ENCODE results near the gene H19. TPM values are rescaled to one million over a fixed set of nuclear protein-coding genes. Genes with fewer than 3 reads are reported as not detected.

The H19 gene
- total and polyA plus RNA-seq, 7 donors: 1,446 to 10,740 (median 4,559) TPM

DNA sequence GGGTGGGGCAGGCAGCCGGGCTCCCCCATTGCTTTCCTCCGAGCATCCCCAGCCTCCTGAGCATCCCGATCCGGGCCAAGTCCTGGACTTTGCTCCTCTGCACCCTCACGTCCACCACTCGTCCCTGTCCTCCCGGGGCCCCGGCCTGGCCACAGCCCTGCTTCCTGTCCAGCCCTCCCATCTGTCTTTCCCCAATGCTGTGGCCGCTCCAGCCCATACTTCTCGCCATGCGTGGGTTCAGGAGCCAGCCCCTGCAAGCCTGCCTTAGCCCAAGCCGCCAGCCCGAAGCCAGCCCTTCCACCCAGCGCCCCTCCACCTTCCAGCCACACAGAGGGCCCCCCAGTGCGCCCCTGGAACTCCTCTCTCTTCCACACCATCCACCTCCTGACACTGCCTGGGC, 26.7 kb downstream of the H19 start:
- intact Hi-C loops (cut with DNase I): no loop called here
- H3K4me3 ChIP-seq: no peak overlapping the region
- no peak overlapping the region for H3K27ac ChIP-seq
- ATAC-seq: no peak
- WGBS, 3 donors: 28 to 58% (median 38%) methylated on average over 4 to 10 of the region's 15 CpGs
- no peaks in the 10 kb centered on the region for H3K4me1 ChIP-seq
- H3K9me3 ChIP-seq: no peaks in the 10 kb centered on the region
- no peak for TF ChIP-seq CTCF (IDR thresholded peaks at IDR 0.05)
- H3K36me3 ChIP-seq (ENCODE audit: insufficient read depth in 1 of 2, low read depth in 1 of 2): no peaks in the 10 kb centered on the region
- no peaks in the 10 kb centered on the region for H3K27me3 ChIP-seq (ENCODE audit: insufficient read depth in 3 of 3, low read length in 2 of 3)
- DNase-seq: peak in 1 of 2 donors; percentile 48

- H3K27me3 ChIP-seq (ENCODE audit: insufficient read depth in 3 of 3, low read length in 2 of 3): no peaks in the 10 kb centered on the region
- H3K9me3 ChIP-seq: no peaks in the 10 kb centered on the region
- no peak overlapping the region for H3K27ac ChIP-seq
- no peak for DNase-seq
- TF ChIP-seq CTCF (IDR thresholded peaks at IDR 0.05): no peak
- no CpG with 5 or more reads among the region's 23 CpGs for WGBS, 3 donors
- H3K4me3 ChIP-seq: no peak overlapping the region
- H3K4me1 ChIP-seq: no peaks in the 10 kb centered on the region
- H3K36me3 ChIP-seq (ENCODE audit: insufficient read depth in 1 of 2, low read depth in 1 of 2): no peaks in the 10 kb centered on the region
- ATAC-seq: no peak
- intact Hi-C loops (cut with DNase I): no loop called here
Measured at GRCh38 chr11:1969776-1970175, 27.9 kb downstream of the H19 start.

DNA sequence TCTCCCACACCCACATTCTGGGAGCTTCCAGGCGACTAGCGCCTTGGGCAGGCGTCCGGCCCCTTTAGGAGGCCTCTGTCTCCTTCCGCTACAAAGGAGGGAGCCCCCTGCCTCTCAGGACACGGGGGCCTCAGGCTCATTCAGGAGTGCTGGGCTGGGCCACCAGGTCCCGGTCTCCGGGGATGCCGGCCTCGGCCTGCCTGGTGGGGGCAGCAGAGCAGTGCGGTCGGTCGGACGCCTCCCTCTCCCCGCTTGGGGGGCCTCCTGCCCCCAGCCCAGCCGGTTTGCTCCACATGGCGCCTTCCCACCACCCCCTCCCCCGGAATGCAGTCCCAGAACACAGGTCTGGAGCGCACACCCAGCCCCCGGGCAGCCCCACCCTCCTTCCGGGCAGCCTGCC, 28.6 kb downstream of the H19 start:
- H3K4me3 ChIP-seq: no peak overlapping the region
- no peaks in the 10 kb centered on the region for H3K9me3 ChIP-seq
- WGBS, 3 donors: no CpG with 5 or more reads among the region's 21 CpGs
- no peak overlapping the region for H3K27ac ChIP-seq
- no peaks in the 10 kb centered on the region for H3K36me3 ChIP-seq (ENCODE audit: insufficient read depth in 1 of 2, low read depth in 1 of 2)
- ATAC-seq (peak; percentile 47 to 52 (median 49)), DNase-seq (no peak)
- intact Hi-C loops (cut with DNase I): no loop called here
- H3K4me1 ChIP-seq: no peaks in the 10 kb centered on the region
- H3K27me3 ChIP-seq (ENCODE audit: insufficient read depth in 3 of 3, low read length in 2 of 3): no peaks in the 10 kb centered on the region
- no peak for TF ChIP-seq CTCF (IDR thresholded peaks at IDR 0.05)

DNA sequence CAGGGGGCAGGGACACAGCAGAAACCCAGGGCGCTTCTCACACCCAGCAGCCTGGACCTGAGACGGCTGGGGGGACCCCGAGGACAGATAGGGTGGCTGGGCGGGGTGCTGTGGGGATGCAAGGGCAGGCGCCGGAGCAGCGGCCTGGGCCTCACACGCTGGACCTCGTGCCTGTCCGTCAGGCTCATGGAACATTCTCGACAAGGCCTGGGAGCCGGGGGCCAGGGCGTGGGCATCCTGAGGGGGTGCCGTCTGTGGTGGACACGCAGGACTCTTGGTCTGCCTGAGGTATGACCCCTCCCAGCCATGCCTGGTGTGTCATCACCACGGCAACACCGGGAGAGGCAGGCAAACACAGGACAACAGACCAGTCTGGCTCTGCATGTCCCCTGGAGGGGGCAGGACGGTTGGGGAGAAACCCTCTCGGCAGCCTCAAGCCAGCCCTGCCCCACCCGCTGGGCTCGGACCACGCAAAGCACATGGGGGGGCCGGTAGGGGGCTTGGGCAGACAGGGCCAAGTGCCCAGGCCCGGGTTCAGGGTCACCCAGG, 29.1 kb downstream of the H19 start:
- Histone ChIP-seq H3K4me3 (no peak overlapping the region), H3K9me3 (no peaks in the 10 kb centered on the region), H3K27ac (peak overlapping the region; percentile 61), H3K27me3 (ENCODE audit: insufficient read depth in 3 of 3, low read length in 2 of 3) (no peaks in the 10 kb centered on the region), H3K36me3 (ENCODE audit: insufficient read depth in 1 of 2, low read depth in 1 of 2) (no peaks in the 10 kb centered on the region), H3K4me1 (no peaks in the 10 kb centered on the region)
- DNase-seq (peak; percentile 17 to 64), ATAC-seq (peak; percentile 31 to 46 (median 34))
- TF ChIP-seq CTCF (IDR thresholded peaks at IDR 0.05): no peak
- 47% methylated on average over 3 of the region's 24 CpGs; no CpG with 5 or more reads in 2 of the 3 donors for WGBS, 3 donors
- intact Hi-C loops (cut with DNase I): no loop called here

- no peak for TF ChIP-seq CTCF (IDR thresholded peaks at IDR 0.05)
- ATAC-seq (peak; percentile 51 to 77 (median 63)), DNase-seq (peak; percentile 10 to 81)
- Histone ChIP-seq H3K27me3 (ENCODE audit: insufficient read depth in 3 of 3, low read length in 2 of 3) (no peaks in the 10 kb centered on the region), H3K27ac (no peak overlapping the region), H3K9me3 (no peaks in the 10 kb centered on the region), H3K36me3 (ENCODE audit: insufficient read depth in 1 of 2, low read depth in 1 of 2) (no peaks in the 10 kb centered on the region), H3K4me3 (no peak overlapping the region), H3K4me1 (no peaks in the 10 kb centered on the region)
- 22% methylated on average over 4 of the region's 21 CpGs; no CpG with 5 or more reads in 2 of the 3 donors for WGBS, 3 donors
- intact Hi-C loops (cut with DNase I): no loop called here
Measured at GRCh38 chr11:1967641-1968225, 29.9 kb downstream of the H19 start.

Measured in psoas muscle (tissue), 8 donors.